WTC11 (cell line): ENCODE data around the gene GIGYF2. TPM values are rescaled to one million over a fixed set of nuclear protein-coding genes. Genes with fewer than 3 reads are reported as not detected.

Source experiments
- ATAC-seq: fragments of 200-7000 bp; cut with Tn5 transposase; 2 replicates; pipeline ENCODE4 v1.10.0; 2021; ENCODE audit warnings: mild to moderate bottlenecking, moderate library complexity
- CTCF ChIA-PET: fragments of 300-600 bp; sonication (Branson Sonifier 250); formaldehyde crosslinking; loops from one replicate; lab custom pipeline; 2021; ENCODE audit warnings: antibody characterized with exemption; lab: Charles Lee
- POLR2A ChIA-PET: fragments of 350-600 bp; sonication (Branson Sonifier 250); formaldehyde crosslinking; loops from one replicate; lab custom pipeline; 2021; ENCODE audit warnings: antibody characterized with exemption; lab: Charles Lee
- DNase-seq: peaks from one replicate; pipeline ENCODE4 v3.0.0; 2021; ENCODE audit warnings: low spot score
- H3K27ac Mint-ChIP-seq: 2 replicates; pipeline ENCODE4 v1.8.0; 2021; ENCODE audit warnings: mixed read lengths
- H3K27me3 Mint-ChIP-seq: 2 replicates; pipeline ENCODE4 v1.8.0; 2021; ENCODE audit warnings: low read depth, mild to moderate bottlenecking, moderate library complexity, mixed read lengths
- H3K36me3 Mint-ChIP-seq: 2 replicates; pipeline ENCODE4 v1.8.0; 2021; ENCODE audit warnings: mixed read lengths
- H3K4me1 Mint-ChIP-seq: 2 replicates; pipeline ENCODE4 v1.8.0; 2022; ENCODE audit warnings: mixed read lengths
- H3K4me3 Mint-ChIP-seq: 2 replicates; pipeline ENCODE4 v1.8.0; 2021; ENCODE audit warnings: mild to moderate bottlenecking, moderate library complexity, mixed read lengths
- H3K9me3 Mint-ChIP-seq: 2 replicates; pipeline ENCODE4 v1.8.0; 2021; ENCODE audit warnings: mixed read lengths
- ATF1 ChIP-seq: sonication (generic); formaldehyde crosslinking; IDR thresholded peaks from 2 replicates; pipeline ENCODE4 v1.8.1; 2023; ENCODE audit warnings: mild to moderate bottlenecking, moderate library complexity, missing genetic modification reagents
- CREB1 ChIP-seq: sonication (generic); formaldehyde crosslinking; IDR thresholded peaks from 2 replicates; pipeline ENCODE4 v1.8.0; 2023; ENCODE audit warnings: mild to moderate bottlenecking, missing genetic modification reagents
- ERG ChIP-seq: fragments of 250-450 bp; sonication (Bioruptor Pico); IDR thresholded peaks from 2 replicates; pipeline ENCODE4 v1.8.0; 2021; ENCODE audit warnings: mild to moderate bottlenecking
- HMGXB4 ChIP-seq: sonication (generic); formaldehyde crosslinking; IDR thresholded peaks from 2 replicates; pipeline ENCODE4 v1.8.1; 2023; ENCODE audit warnings: mild to moderate bottlenecking, moderate library complexity, missing genetic modification reagents
- JAZF1 ChIP-seq: fragments of 250-450 bp; sonication (Bioruptor Pico); IDR thresholded peaks from 2 replicates; pipeline ENCODE4 v1.9.0; 2021; ENCODE audit warnings: moderate library complexity, mild to moderate bottlenecking, inconsistent platforms
- MLX ChIP-seq: sonication (generic); formaldehyde crosslinking; IDR thresholded peaks from 2 replicates; pipeline ENCODE4 v1.8.1; 2023; ENCODE audit warnings: mild to moderate bottlenecking, missing genetic modification reagents, moderate library complexity
- NFATC4 ChIP-seq: fragments of 250-450 bp; sonication (Bioruptor Pico); IDR thresholded peaks from 2 replicates; pipeline ENCODE4 v1.9.0; 2021; ENCODE audit warnings: mild to moderate bottlenecking
- NFE2L1 ChIP-seq: sonication (generic); formaldehyde crosslinking; IDR thresholded peaks from 2 replicates; pipeline ENCODE4 v1.8.1; 2023; ENCODE audit warnings: missing genetic modification reagents
- ZNF121 ChIP-seq: sonication (generic); formaldehyde crosslinking; IDR thresholded peaks from 2 replicates; pipeline ENCODE4 v1.8.0; 2023; ENCODE audit warnings: missing genetic modification reagents
- ZNF396 ChIP-seq: fragments of 250-450 bp; sonication (Bioruptor Pico); IDR thresholded peaks from 2 replicates; pipeline ENCODE4 v1.8.0; 2021; ENCODE audit warnings: mild to moderate bottlenecking, moderate library complexity, borderline replicate concordance
- ZNF416 ChIP-seq: fragments of 250-450 bp; sonication (Bioruptor Pico); IDR thresholded peaks from 2 replicates; pipeline ENCODE4 v1.9.0; 2021; ENCODE audit warnings: mild to moderate bottlenecking, inconsistent platforms
- ZNF671 ChIP-seq: fragments of 250-450 bp; sonication (Bioruptor Pico); IDR thresholded peaks from 2 replicates; pipeline ENCODE4 v1.8.0; 2021; ENCODE audit warnings: mild to moderate bottlenecking
- total RNA-seq: library from RNA; stranded (reverse); gene quantifications from 3 replicates; pipeline ENCODE4 v1.2.3, GENCODE V29; 2021
- TF ChIP-seq, protein P1 (sequence below): sonication (generic); formaldehyde crosslinking; IDR thresholded peaks from 2 replicates; pipeline ENCODE4 v1.8.1; 2022; ENCODE audit warnings: mild to moderate bottlenecking, missing genetic modification reagents, moderate library complexity, borderline replicate concordance
- TF ChIP-seq, protein P2 (sequence below): fragments of 250-450 bp; sonication (Bioruptor Pico); IDR thresholded peaks from 2 replicates; pipeline ENCODE4 v1.9.0; 2021; ENCODE audit warnings: mild to moderate bottlenecking
- TF ChIP-seq, protein P3 (sequence below): fragments of 200-600 bp; IDR thresholded peaks from 2 replicates; pipeline ENCODE4 v1.8.0; 2022; ENCODE audit warnings: antibody characterized with exemption
- TF ChIP-seq, protein P4 (sequence below): sonication (generic); formaldehyde crosslinking; IDR thresholded peaks from 2 replicates; pipeline ENCODE4 v1.8.0; 2022; ENCODE audit warnings: mild to moderate bottlenecking, missing genetic modification reagents
- TF ChIP-seq, protein P5 (sequence below): sonication (generic); formaldehyde crosslinking; IDR thresholded peaks from 2 replicates; pipeline ENCODE4 v1.8.0; 2023; ENCODE audit warnings: missing genetic modification reagents
- TF ChIP-seq, protein P6 (sequence below): sonication (generic); formaldehyde crosslinking; IDR thresholded peaks from 2 replicates; pipeline ENCODE4 v1.8.1; 2022; ENCODE audit warnings: mild to moderate bottlenecking, moderate library complexity, missing genetic modification reagents
- TF ChIP-seq, protein P7 (sequence below): sonication (generic); formaldehyde crosslinking; IDR thresholded peaks from 2 replicates; pipeline ENCODE4 v1.8.0; 2022; ENCODE audit warnings: mild to moderate bottlenecking, missing genetic modification reagents
- TF ChIP-seq, protein P8 (sequence below): fragments of 250-450 bp; sonication (Bioruptor Pico); IDR thresholded peaks from 2 replicates; pipeline ENCODE4 v1.9.0; 2021; ENCODE audit warnings: moderate library complexity, mild to moderate bottlenecking, inconsistent platforms, borderline replicate concordance

Gene GIGYF2
- total RNA-seq, 1 experiment from 2014 or later, result 53.1 TPM

GRCh38 chr2:232772531-232772930, 75.4 kb downstream of the GIGYF2 start:
- H3K4me3 Mint-ChIP-seq, result no peak overlapping the region
- H3K4me1 Mint-ChIP-seq, result peaks cover 6% of the 10 kb centered on the region
- H3K36me3 Mint-ChIP-seq, result peaks cover 16% of the 10 kb centered on the region; the same call in 1 of the 2 replicates
- no peaks in the 10 kb centered on the region for H3K9me3 Mint-ChIP-seq
- H3K27me3 Mint-ChIP-seq, result no peaks in the 10 kb centered on the region
- DNase-seq, result no peak
- peak overlapping the region; percentile 82; the same call in 1 of the 2 replicates for H3K27ac Mint-ChIP-seq
- no peak; the same call in none of the 2 replicates for ATAC-seq
- ChIA-PET CTCF (no interaction called here), POLR2A (no interaction called here)
- TF ChIP-seq ZNF121, result no peak
- TF ChIP-seq JAZF1 (CRISPR knock-in tag), result no peak
- TF ChIP-seq, protein P1, sequence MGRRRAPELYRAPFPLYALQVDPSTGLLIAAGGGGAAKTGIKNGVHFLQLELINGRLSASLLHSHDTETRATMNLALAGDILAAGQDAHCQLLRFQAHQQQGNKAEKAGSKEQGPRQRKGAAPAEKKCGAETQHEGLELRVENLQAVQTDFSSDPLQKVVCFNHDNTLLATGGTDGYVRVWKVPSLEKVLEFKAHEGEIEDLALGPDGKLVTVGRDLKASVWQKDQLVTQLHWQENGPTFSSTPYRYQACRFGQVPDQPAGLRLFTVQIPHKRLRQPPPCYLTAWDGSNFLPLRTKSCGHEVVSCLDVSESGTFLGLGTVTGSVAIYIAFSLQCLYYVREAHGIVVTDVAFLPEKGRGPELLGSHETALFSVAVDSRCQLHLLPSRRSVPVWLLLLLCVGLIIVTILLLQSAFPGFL, result no peak
- TF ChIP-seq, protein P2, sequence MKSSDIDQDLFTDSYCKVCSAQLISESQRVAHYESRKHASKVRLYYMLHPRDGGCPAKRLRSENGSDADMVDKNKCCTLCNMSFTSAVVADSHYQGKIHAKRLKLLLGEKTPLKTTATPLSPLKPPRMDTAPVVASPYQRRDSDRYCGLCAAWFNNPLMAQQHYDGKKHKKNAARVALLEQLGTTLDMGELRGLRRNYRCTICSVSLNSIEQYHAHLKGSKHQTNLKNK (CRISPR knock-in tag), result no peak
- TF ChIP-seq, protein P3, sequence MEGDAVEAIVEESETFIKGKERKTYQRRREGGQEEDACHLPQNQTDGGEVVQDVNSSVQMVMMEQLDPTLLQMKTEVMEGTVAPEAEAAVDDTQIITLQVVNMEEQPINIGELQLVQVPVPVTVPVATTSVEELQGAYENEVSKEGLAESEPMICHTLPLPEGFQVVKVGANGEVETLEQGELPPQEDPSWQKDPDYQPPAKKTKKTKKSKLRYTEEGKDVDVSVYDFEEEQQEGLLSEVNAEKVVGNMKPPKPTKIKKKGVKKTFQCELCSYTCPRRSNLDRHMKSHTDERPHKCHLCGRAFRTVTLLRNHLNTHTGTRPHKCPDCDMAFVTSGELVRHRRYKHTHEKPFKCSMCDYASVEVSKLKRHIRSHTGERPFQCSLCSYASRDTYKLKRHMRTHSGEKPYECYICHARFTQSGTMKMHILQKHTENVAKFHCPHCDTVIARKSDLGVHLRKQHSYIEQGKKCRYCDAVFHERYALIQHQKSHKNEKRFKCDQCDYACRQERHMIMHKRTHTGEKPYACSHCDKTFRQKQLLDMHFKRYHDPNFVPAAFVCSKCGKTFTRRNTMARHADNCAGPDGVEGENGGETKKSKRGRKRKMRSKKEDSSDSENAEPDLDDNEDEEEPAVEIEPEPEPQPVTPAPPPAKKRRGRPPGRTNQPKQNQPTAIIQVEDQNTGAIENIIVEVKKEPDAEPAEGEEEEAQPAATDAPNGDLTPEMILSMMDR, result no peak
- TF ChIP-seq, protein P4, sequence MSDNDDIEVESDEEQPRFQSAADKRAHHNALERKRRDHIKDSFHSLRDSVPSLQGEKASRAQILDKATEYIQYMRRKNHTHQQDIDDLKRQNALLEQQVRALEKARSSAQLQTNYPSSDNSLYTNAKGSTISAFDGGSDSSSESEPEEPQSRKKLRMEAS, result no peak
- TF ChIP-seq, protein P5, sequence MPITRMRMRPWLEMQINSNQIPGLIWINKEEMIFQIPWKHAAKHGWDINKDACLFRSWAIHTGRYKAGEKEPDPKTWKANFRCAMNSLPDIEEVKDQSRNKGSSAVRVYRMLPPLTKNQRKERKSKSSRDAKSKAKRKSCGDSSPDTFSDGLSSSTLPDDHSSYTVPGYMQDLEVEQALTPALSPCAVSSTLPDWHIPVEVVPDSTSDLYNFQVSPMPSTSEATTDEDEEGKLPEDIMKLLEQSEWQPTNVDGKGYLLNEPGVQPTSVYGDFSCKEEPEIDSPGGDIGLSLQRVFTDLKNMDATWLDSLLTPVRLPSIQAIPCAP, result no peak
- no peak for TF ChIP-seq ERG (CRISPR knock-in tag)
- no peak for TF ChIP-seq NFATC4 (CRISPR knock-in tag)
- TF ChIP-seq HMGXB4 (CRISPR knock-in tag), result no peak
- TF ChIP-seq, protein P6, sequence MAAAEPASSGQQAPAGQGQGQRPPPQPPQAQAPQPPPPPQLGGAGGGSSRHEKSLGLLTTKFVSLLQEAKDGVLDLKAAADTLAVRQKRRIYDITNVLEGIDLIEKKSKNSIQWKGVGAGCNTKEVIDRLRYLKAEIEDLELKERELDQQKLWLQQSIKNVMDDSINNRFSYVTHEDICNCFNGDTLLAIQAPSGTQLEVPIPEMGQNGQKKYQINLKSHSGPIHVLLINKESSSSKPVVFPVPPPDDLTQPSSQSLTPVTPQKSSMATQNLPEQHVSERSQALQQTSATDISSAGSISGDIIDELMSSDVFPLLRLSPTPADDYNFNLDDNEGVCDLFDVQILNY (CRISPR knock-in tag), result no peak
- TF ChIP-seq ZNF416, result no peak
- TF ChIP-seq ZNF671 (CRISPR knock-in tag), result no peak
- TF ChIP-seq MLX (CRISPR knock-in tag), result no peak
- TF ChIP-seq, protein P7, sequence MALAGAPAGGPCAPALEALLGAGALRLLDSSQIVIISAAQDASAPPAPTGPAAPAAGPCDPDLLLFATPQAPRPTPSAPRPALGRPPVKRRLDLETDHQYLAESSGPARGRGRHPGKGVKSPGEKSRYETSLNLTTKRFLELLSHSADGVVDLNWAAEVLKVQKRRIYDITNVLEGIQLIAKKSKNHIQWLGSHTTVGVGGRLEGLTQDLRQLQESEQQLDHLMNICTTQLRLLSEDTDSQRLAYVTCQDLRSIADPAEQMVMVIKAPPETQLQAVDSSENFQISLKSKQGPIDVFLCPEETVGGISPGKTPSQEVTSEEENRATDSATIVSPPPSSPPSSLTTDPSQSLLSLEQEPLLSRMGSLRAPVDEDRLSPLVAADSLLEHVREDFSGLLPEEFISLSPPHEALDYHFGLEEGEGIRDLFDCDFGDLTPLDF, result no peak
- TF ChIP-seq ZNF396 (CRISPR knock-in tag), result no peak
- TF ChIP-seq NFE2L1, result no peak
- TF ChIP-seq, protein P8, sequence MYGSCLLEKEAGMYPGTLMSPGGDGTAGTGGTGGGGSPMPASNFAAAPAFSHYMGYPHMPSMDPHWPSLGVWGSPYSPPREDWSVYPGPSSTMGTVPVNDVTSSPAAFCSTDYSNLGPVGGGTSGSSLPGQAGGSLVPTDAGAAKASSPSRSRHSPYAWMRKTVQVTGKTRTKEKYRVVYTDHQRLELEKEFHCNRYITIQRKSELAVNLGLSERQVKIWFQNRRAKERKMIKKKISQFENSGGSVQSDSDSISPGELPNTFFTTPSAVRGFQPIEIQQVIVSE (CRISPR knock-in tag), result no peak
- no peak for TF ChIP-seq ATF1 (CRISPR knock-in tag)
- no peak for TF ChIP-seq CREB1 (CRISPR knock-in tag)
